ENCODE results near the gene SHISA5.

- TF ChIP-seq EP300 (IDR thresholded peaks at IDR 0.05), result no peak
- no peak for TF ChIP-seq POLR2A (IDR thresholded peaks at IDR 0.05)
- TF ChIP-seq CTCF (IDR thresholded peaks at IDR 0.05), result no peak
Measured at GRCh38 chr3:48459331-48459730, 44.6 kb downstream of the SHISA5 start.

Measured in tibial nerve (tissue), 4 donors.